GM19324 (cell line): Measurements from ENCODE around the gene RNF123.
"Not testable (repeated sequence)": the region's sequence is repeated elsewhere in the genome, so short reads cannot be mapped to it uniquely, and the experiment has no call there.

Source experiments
- ATAC-seq: cut with Tn5 transposase; IDR thresholded peaks from one replicate; pipeline ENCODE4 v1.9.1; 2021; ENCODE audit warnings: mild to moderate bottlenecking, moderate library complexity; ENCODE audit not compliant: unreplicated experiment, low FRiP score

The RNF123 gene

GRCh38 chr3:49734752-49735151 lies 45.4 kb downstream of the RNF123 start:
- ATAC-seq = no peak

DNA sequence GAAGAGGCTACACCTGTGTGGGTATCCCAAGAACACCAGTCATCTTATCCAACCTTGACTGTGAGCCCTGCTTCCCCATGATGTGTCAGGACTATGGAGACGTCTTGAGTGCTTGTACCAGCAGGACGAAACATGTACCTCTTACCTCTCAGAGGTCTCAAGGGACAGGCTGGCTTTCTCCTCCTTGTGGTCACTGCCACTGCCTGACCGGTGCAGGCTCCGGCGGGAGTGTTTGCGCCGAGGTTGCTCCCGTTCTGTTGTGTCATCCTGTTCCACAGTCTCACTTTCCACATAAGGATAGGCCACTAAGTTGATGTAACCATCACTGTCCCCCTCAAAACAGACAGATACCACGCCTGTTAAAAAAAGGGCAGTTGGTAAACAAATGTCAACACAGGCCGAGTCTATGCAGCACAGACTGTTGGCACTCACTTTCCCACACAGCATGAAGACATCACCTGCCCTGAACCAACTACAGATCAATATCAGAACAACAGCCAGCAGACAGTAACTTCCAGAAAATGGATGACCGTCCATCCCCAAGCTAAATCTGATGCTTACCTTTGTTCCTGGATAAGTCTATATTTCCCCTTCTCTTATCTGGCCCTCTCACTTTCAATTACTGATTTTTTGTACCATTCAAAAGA lies 48.8 kb downstream of the RNF123 start:
- no peak for ATAC-seq

DNA sequence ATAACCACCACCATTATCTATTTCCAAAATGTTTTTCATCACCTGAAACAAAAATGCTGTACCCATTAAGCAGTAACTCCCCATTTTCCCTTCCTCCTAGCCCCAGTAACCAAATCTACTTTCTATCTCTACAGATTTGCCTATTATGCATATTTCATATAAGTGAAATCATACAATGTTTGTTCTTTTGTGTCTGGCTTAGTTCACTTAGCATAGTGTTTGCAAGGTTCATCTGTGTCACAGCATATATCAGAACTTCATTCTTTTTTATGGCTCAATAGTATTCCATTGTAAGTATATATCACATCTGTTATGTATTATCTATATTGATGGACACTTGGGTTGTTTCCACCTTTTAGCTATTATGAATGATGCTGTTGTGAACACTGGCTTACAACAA lies 51.1 kb downstream of the RNF123 start:
- no peak for ATAC-seq

GRCh38 chr3:49745986-49746385 lies 56.6 kb downstream of the RNF123 start:
- no peak for ATAC-seq

- ATAC-seq = no peak
Observed at GRCh38 chr3:49747792-49748480, 58.6 kb downstream of the RNF123 start.

GRCh38 chr3:49748874-49749273 lies 59.5 kb downstream of the RNF123 start:
- ATAC-seq = not testable (repeated sequence)

DNA sequence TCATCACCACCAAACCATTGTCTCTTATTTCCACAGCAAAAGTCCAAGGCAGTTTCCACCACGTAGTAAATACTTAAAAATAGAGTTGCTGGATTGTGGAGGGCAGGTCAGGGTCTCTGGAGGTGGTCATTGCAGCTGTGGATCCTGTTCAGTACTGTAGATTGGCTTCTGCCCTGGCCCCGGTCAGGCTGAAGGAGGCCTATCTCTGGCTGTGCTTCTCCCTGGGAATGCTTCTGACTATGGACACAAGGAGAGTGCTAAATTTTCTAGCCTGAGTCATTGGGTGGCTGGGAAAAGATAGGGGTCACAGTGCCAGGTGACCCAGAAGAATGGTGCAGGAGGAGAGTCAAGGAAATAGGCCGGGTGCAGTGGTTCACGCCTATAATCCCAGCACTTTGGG lies 60.7 kb downstream of the RNF123 start:
- no peak for ATAC-seq

GRCh38 chr3:49751501-49751900 lies 62.1 kb downstream of the RNF123 start:
- no peak for ATAC-seq

DNA sequence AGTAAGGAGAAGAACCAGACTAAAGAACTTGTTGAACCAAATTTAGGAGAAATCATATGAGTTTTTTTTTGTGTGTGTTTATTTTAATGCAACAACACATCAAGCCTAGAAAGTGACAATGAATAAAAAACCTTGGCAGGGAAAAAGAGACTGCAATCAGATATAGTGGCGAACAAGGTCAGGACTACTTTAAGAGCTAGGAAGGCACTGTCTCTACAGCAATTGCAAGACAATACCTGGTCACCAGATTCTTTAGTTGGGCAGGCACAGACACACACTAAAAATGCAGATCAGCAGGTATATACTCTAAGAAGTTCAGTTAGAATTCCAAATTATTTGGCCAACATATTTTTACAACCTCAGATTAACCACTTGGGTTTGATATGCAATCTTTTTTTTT lies 65.2 kb downstream of the RNF123 start:
- ATAC-seq = no peak

DNA sequence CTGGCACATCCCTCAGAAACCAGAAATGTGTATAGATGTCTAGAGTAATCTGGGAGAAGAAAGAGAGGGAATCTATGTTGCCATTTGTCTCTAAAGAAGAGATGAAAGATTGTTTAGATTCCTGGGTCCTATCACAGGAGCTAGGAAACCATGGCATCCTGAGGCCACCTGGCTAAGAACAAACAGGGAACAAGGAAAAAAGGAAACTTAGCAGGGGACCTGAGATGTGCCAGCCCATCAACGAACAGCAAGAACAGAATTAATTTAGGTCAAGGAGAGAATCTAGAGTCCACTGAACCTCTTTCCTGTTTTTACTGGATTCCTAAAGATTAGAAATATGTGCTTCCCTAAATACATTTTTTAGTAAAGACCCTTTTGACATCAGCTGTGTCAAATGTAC lies 66.7 kb downstream of the RNF123 start:
- no peak for ATAC-seq

- ATAC-seq = no peak
Observed at GRCh38 chr3:49757197-49757596, 67.8 kb downstream of the RNF123 start.

DNA sequence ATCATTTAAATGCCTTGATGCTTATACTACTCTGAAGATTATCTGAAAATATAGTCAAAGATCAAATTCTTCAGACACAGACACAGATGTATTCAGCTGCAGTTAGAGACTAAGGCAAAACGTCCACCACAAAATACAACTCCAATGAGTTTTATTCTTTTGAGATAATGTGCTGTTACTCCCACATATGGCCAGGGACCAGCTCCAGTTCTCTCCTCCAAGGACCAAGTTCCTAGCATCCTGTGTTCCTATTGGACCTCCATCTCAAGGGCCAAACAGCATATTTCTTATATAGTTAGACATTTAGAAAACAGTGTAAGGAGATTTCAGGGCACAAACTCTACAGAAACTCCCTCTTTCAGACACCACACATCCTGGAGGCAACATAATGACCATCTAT lies 69.9 kb downstream of the RNF123 start:
- ATAC-seq = no peak

- no peak for ATAC-seq
Observed at GRCh38 chr3:49761661-49762060, 72.3 kb downstream of the RNF123 start.

DNA sequence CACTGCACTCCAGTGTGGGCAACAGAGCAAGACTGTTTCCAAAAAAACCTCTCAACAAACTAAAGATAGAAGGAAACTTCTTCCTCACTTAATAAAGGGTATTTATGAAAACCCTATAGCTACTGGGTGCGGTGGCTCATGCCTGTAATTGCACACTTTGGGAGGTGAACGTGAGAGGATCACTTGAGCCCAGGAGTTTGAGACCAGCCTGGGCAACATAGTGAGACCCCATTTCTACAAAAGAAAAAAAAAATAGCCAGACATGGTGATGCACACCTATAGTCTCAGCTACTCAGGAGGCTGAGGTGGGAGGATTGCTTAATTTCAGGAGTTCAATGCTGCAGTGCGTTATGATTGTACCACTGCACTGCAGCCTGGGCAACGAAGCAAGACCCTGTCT lies 74.6 kb downstream of the RNF123 start:
- ATAC-seq = no peak

DNA sequence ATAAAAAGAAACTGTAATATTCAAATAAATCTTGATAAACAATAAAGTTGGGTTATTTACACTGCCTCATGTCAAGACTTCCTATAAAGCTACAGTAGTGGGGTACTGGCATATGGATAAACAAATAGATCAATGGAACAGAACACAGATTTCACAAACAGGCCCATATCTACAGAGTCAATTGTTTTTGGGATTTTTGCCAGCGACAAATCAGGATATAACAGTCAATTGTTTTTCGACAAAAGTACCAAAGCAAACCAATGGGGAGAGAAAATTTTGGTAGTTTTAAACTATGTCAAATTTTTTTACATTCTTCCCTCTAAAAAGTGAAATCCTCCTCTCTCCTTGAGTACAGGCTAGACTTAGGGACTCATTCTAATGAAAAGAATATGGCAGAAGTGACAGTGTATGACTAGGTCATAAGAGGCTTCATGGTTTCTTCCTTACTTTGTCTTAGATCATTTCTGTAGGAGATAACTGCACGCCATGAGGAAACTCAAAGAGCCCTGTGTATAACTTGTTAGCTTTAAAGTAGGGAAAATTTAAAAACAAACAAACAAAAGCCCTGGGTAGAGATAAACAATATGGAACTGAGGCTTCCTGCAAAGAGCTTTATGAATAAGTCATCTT lies 80.0 kb downstream of the RNF123 start:
- ATAC-seq = no peak

- ATAC-seq = no peak
Observed at GRCh38 chr3:49769926-49770325, 80.6 kb downstream of the RNF123 start.
